HEK293 (cell line): ENCODE data around the gene SCNN1A.

Source experiments
- GLIS1 ChIP-seq: fragments of 450-650 bp; formaldehyde crosslinking; IDR thresholded peaks from 2 replicates; pipeline ENCODE4 v1.5.1; 2016; ENCODE audit warnings: missing biosample characterization, missing genetic modification characterization
- MYNN ChIP-seq: fragments of 450-650 bp; formaldehyde crosslinking; IDR thresholded peaks from 2 replicates; pipeline ENCODE4 v1.5.1; 2016; ENCODE audit warnings: missing biosample characterization, missing genetic modification characterization, borderline replicate concordance
- PRDM10 ChIP-seq: fragments of 450-650 bp; formaldehyde crosslinking; IDR thresholded peaks from 2 replicates; pipeline ENCODE4 v1.5.1; 2016; ENCODE audit warnings: missing biosample characterization, missing genetic modification characterization
- ZBTB1 ChIP-seq: fragments of 450-650 bp; formaldehyde crosslinking; IDR thresholded peaks from 2 replicates; pipeline ENCODE4 v1.5.1; 2016; ENCODE audit warnings: missing biosample characterization, missing genetic modification characterization
- ZBTB10 ChIP-seq: fragments of 450-650 bp; formaldehyde crosslinking; IDR thresholded peaks from 2 replicates; pipeline ENCODE4 v1.5.1; 2016; ENCODE audit warnings: missing biosample characterization, missing genetic modification characterization
- ZBTB21 ChIP-seq: fragments of 450-650 bp; formaldehyde crosslinking; IDR thresholded peaks from 2 replicates; pipeline ENCODE4 v1.5.1; 2017; ENCODE audit warnings: missing biosample characterization, missing genetic modification characterization
- ZNF324 ChIP-seq: fragments of 450-650 bp; formaldehyde crosslinking; IDR thresholded peaks from 2 replicates; pipeline ENCODE4 v1.5.1; 2016; ENCODE audit warnings: missing biosample characterization, missing genetic modification characterization
- ZNF558 ChIP-seq: fragments of 450-650 bp; formaldehyde crosslinking; IDR thresholded peaks from 2 replicates; pipeline ENCODE4 v1.5.1; 2016; ENCODE audit warnings: missing biosample characterization, missing genetic modification characterization
- TF ChIP-seq, protein P1 (sequence below): fragments of 450-650 bp; formaldehyde crosslinking; IDR thresholded peaks from 2 replicates; pipeline ENCODE4 v1.5.1; 2016; ENCODE audit warnings: missing biosample characterization, missing genetic modification characterization

DNA sequence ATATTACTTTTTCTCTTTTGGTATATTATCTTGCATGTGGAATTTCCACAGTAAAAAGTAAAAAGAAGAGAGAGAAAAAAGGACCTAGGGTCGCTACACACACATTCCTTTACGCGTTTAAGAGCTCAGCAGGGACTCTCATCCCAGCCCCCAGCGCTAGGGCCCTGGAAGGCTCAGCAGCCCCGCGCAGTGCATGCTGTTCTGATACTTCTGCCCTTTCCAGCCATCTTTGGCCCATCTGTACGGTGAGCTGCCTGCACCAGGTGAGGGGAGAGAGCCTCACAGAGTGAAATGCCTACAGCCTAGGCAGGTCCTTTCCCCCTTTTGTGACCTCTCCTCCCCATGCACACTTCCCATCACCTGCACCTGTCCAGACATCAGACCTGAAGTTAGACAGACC lies 7.0 kb upstream of the SCNN1A start:
- TF ChIP-seq ZNF324 (no peak), PRDM10 (no peak), GLIS1 (tag by site-specific recombination) (no peak), ZBTB21 (tag by site-specific recombination) (no peak), MYNN (tag by site-specific recombination) (no peak), ZBTB10 (tag by site-specific recombination) (no peak), ZBTB1 (tag by site-specific recombination) (no peak), ZNF558 (tag by site-specific recombination) (no peak)
- TF ChIP-seq, protein P1, sequence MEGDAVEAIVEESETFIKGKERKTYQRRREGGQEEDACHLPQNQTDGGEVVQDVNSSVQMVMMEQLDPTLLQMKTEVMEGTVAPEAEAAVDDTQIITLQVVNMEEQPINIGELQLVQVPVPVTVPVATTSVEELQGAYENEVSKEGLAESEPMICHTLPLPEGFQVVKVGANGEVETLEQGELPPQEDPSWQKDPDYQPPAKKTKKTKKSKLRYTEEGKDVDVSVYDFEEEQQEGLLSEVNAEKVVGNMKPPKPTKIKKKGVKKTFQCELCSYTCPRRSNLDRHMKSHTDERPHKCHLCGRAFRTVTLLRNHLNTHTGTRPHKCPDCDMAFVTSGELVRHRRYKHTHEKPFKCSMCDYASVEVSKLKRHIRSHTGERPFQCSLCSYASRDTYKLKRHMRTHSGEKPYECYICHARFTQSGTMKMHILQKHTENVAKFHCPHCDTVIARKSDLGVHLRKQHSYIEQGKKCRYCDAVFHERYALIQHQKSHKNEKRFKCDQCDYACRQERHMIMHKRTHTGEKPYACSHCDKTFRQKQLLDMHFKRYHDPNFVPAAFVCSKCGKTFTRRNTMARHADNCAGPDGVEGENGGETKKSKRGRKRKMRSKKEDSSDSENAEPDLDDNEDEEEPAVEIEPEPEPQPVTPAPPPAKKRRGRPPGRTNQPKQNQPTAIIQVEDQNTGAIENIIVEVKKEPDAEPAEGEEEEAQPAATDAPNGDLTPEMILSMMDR (tag by site-specific recombination), result no peak
